Measurements from ENCODE around the gene LMX1A.

LMX1A gene

GRCh38 chr1:165328136-165328535 is 28.4 kb downstream of the LMX1A start:
- no peak overlapping the region for H3K4me3 ChIP-seq
- H3K27ac ChIP-seq = no peak overlapping the region
- no peaks in the 10 kb centered on the region for H3K9me3 ChIP-seq
- no peak for DNase-seq
- TF ChIP-seq CTCF (IDR thresholded peaks at IDR 0.05) = no peak
- H3K36me3 ChIP-seq = no peaks in the 10 kb centered on the region
- intact Hi-C loops (cut with DNase I; ENCODE audit: low total_unique reads) = no loop called here
- H3K4me1 ChIP-seq = no peaks in the 10 kb centered on the region
- no peaks in the 10 kb centered on the region for H3K27me3 ChIP-seq

DNA sequence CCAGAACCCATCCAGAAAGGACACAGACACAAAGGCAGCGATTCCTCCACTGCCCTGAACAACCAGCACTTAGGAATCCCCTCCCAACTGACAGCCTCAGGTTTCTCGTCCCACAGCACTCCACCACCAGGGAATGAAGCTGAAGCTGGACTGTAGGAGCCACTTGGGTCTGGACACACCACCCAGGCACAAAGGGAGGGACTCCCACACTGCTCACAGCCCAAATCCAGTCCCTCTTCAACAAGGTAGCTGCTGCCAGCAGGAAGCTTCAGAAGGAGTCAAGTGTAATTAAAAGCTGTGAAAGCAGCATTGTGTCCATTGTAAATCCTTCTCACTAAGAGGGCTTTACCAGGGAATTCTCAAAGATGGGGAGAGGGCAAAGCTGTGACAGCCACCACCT is 29.0 kb downstream of the LMX1A start:
- no peaks in the 10 kb centered on the region for H3K27me3 ChIP-seq
- TF ChIP-seq CTCF (IDR thresholded peaks at IDR 0.05) = no peak
- H3K9me3 ChIP-seq = no peaks in the 10 kb centered on the region
- no peaks in the 10 kb centered on the region for H3K36me3 ChIP-seq
- intact Hi-C loops (cut with DNase I; ENCODE audit: low total_unique reads) = no loop called here
- no peak overlapping the region for H3K4me3 ChIP-seq
- DNase-seq = no peak
- H3K4me1 ChIP-seq = no peaks in the 10 kb centered on the region
- no peak overlapping the region for H3K27ac ChIP-seq

GRCh38 chr1:165325460-165326203 is 30.9 kb downstream of the LMX1A start:
- Histone ChIP-seq H3K9me3 (no peaks in the 10 kb centered on the region), H3K27me3 (no peaks in the 10 kb centered on the region), H3K4me3 (no peak overlapping the region), H3K27ac (no peak overlapping the region), H3K4me1 (no peaks in the 10 kb centered on the region), H3K36me3 (no peaks in the 10 kb centered on the region)
- intact Hi-C loops (cut with DNase I; ENCODE audit: low total_unique reads) = no loop called here
- DNase-seq = no peak
- no peak for TF ChIP-seq CTCF (IDR thresholded peaks at IDR 0.05)

GRCh38 chr1:165324050-165324449 is 32.5 kb downstream of the LMX1A start:
- no peaks in the 10 kb centered on the region for H3K27me3 ChIP-seq
- no peak for DNase-seq
- no peak for TF ChIP-seq CTCF (IDR thresholded peaks at IDR 0.05)
- no peak overlapping the region for H3K27ac ChIP-seq
- H3K36me3 ChIP-seq = no peaks in the 10 kb centered on the region
- no peaks in the 10 kb centered on the region for H3K4me1 ChIP-seq
- intact Hi-C loops (cut with DNase I; ENCODE audit: low total_unique reads) = no loop called here
- H3K4me3 ChIP-seq = no peak overlapping the region
- H3K9me3 ChIP-seq = no peaks in the 10 kb centered on the region

DNA sequence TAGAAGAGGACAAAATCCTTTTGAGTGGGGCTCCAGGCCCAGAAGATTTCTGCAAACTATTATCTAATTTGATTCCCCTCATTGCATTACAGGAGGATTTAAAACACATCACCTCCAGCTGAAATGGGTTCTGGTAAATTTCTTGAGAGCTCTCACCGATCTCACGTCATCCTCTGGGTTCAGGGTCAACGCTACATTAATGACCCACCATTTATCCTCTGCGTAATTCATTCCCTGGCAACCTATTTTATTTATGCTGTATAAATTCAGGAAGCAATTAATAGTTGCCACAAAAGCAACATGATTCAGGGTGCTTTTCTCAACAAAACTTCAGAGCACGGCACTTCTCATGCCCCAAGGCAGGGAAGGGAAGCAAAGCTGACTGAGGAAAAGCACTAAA is 38.9 kb downstream of the LMX1A start:
- H3K9me3 ChIP-seq = no peaks in the 10 kb centered on the region

More for the DNA sequence above, 38.9 kb downstream of the LMX1A start:
- Histone ChIP-seq H3K27ac (no peak overlapping the region), H3K4me1 (no peaks in the 10 kb centered on the region), H3K4me3 (no peak overlapping the region), H3K27me3 (peaks cover 0 to 11% of the 10 kb centered on the region in 2 donors), H3K36me3 (no peaks in the 10 kb centered on the region)
- TF ChIP-seq CTCF (IDR thresholded peaks at IDR 0.05) = no peak
- intact Hi-C loops (cut with DNase I; ENCODE audit: low total_unique reads) = loop anchor here (5.0 kb wide), 1 partner anchor 1445 kb away; no protein-coding TSS in a partner anchor
- no peak for DNase-seq
